HCT116 (cell line): ENCODE results near the gene FRAS1. TPM values are rescaled to one million over a fixed set of nuclear protein-coding genes. Genes with fewer than 3 reads are reported as not detected.
"Not testable (repeated sequence)": the region's sequence is repeated elsewhere in the genome, so short reads cannot be mapped to it uniquely, and the experiment has no call there.

Source experiments
- ATAC-seq: fragments of 200-7000 bp; cut with Tn5 transposase; 2 replicates; pipeline ENCODE4 v1.9.1; 2020; ENCODE audit warnings: mild to moderate bottlenecking, moderate library complexity
- BruUV-seq: library from RNA; stranded (reverse); fragments of 400-500 nt; replicated peaks from 2 replicates; lab custom pipeline; 2021; lab: Mats Ljungman, UMichigan
- CTCF ChIA-PET: fragments of 300-600 bp; sonication (Branson Sonifier 250); formaldehyde crosslinking; loops from one replicate; lab custom pipeline; 2021; ENCODE audit warnings: antibody characterized with exemption; lab: Charles Lee
- POLR2A ChIA-PET: fragments of 300-600, 350-600 bp; sonication (Branson Sonifier 250); formaldehyde crosslinking; loops from one replicate; lab custom pipeline; 2021; ENCODE audit warnings: antibody characterized with exemption; lab: Charles Lee
- RAD21 ChIA-PET, 2 experiments: fragments of 300-600 bp; sonication (Branson Sonifier 250); formaldehyde crosslinking; loops; one replicate each; lab custom pipeline; 2023; ENCODE audit warnings: low total read pairs in 2 of 2; ENCODE audit not compliant: uncharacterized antibody in 2 of 2, unreplicated experiment in 2 of 2, low non-redundant PET in 1 of 2; lab: Charles Lee
- DNase-seq: peaks from one replicate; pipeline ENCODE4 v3.0.0-alpha.2; 2010; ENCODE audit warnings: low read depth, low spot score
- H2AFZ ChIP-seq: fragments of 200-600 bp; shearing (Covaris generic), sonication (generic); 2 replicates; pipeline ENCODE4 v1.6.1; 2017; ENCODE audit warnings: low read depth, mixed run types, mixed read lengths, antibody characterized with exemption, low read length; ENCODE audit not compliant: poor library complexity, severe bottlenecking
- H3K27ac ChIP-seq: 2 replicates; pipeline ENCODE4 v1.5.1; 2012; ENCODE audit warnings: low read depth, low read length
- H3K27me3 ChIP-seq: fragments of 200-600 bp; sonication (generic); 2 replicates; pipeline ENCODE4 v1.6.1; 2016; ENCODE audit warnings: mixed run types, low read length, mixed read lengths; ENCODE audit not compliant: insufficient read depth
- H3K36me3 ChIP-seq, 2 experiments: fragments of 200-500 bp in 1 of 2; fragments of 200-600 bp in 1 of 2; sonication (Bioruptor generic) in 1 of 2; sonication (generic) in 1 of 2; 2 replicates each; pipeline versions ENCODE4 v1.5.1 to v1.6.1; 2014 to 2016; ENCODE audit warnings: low read length in 2 of 2, inconsistent platforms in 1 of 2, mixed read lengths in 1 of 2, mixed run types in 1 of 2; ENCODE audit not compliant: insufficient read depth in 2 of 2, control insufficient read depth in 1 of 2
- H3K4me1 ChIP-seq, 2 experiments: fragments of 200-600 bp in 1 of 2; sonication (generic) in 1 of 2; 2 replicates each; pipeline versions ENCODE4 v1.5.1 to v1.6.1; 2012 to 2017; ENCODE audit warnings: low read length in 2 of 2, inconsistent platforms in 1 of 2, mild to moderate bottlenecking in 1 of 2, mixed read lengths in 1 of 2, mixed run types in 1 of 2, moderate library complexity in 1 of 2; ENCODE audit not compliant: insufficient read depth in 2 of 2, control insufficient read depth in 1 of 2
- H3K4me2 ChIP-seq: fragments of 200-600 bp; sonication (generic); 2 replicates; pipeline ENCODE4 v1.6.1; 2017; ENCODE audit warnings: mixed run types, low read length, mixed read lengths
- H3K4me3 ChIP-seq, 2 experiments: fragments of 200-600 bp in 1 of 2; sonication (generic) in 1 of 2; replicated peaks in 1 of 2; 2 replicates each; pipeline ENCODE4 v1.5.1; 2011 to 2016; ENCODE audit warnings: low read length in 2 of 2, control low read depth in 1 of 2, low read depth in 1 of 2, mild to moderate bottlenecking in 1 of 2, mixed read lengths in 1 of 2, mixed run types in 1 of 2
- H3K79me2 ChIP-seq: fragments of 200-600 bp; sonication (generic); 2 replicates; pipeline ENCODE4 v1.6.1; 2017; ENCODE audit warnings: mild to moderate bottlenecking, mixed run types, low read length, moderate library complexity, mixed read lengths; ENCODE audit not compliant: insufficient read depth
- H3K9ac ChIP-seq: fragments of 200-600 bp; sonication (generic); 2 replicates; pipeline ENCODE4 v1.6.1; 2016; ENCODE audit warnings: low read length, mixed read lengths
- H3K9me2 ChIP-seq: fragments of 200-600 bp; sonication (generic), shearing (Covaris generic); 2 replicates; pipeline ENCODE4 v1.6.1; 2017; ENCODE audit warnings: mixed run types, mild to moderate bottlenecking, moderate library complexity; ENCODE audit not compliant: insufficient read depth
- H3K9me3 ChIP-seq, 2 experiments: fragments of 200-500 bp in 1 of 2; fragments of 200-600 bp in 1 of 2; sonication (Bioruptor generic) in 1 of 2; sonication (generic) in 1 of 2; 2 replicates each; pipeline ENCODE4 v1.6.1; 2014 to 2017; ENCODE audit warnings: low read length in 2 of 2, mixed read lengths in 2 of 2, inconsistent platforms in 1 of 2, low read depth in 1 of 2, mild to moderate bottlenecking in 1 of 2, mixed run types in 1 of 2, moderate library complexity in 1 of 2; ENCODE audit not compliant: control insufficient read depth in 1 of 2, insufficient read depth in 1 of 2
- H4K20me1 ChIP-seq: fragments of 200-600 bp; sonication (generic), shearing (Covaris generic); 2 replicates; pipeline ENCODE4 v1.6.1; 2017; ENCODE audit warnings: mixed run types, mild to moderate bottlenecking, moderate library complexity; ENCODE audit not compliant: insufficient read depth
- ELF1 ChIP-seq: IDR thresholded peaks from 2 replicates; pipeline ENCODE4 v1.6.1; 2012; ENCODE audit warnings: low read depth, borderline replicate concordance
- SIN3A ChIP-seq: IDR thresholded peaks from 2 replicates; pipeline ENCODE4 v1.6.1; 2012; ENCODE audit warnings: low read depth
- YY1 ChIP-seq: IDR thresholded peaks from 2 replicates; pipeline ENCODE4 v1.6.1; 2011; ENCODE audit warnings: low read length, low read depth, moderate library complexity, mild to moderate bottlenecking; ENCODE audit not compliant: insufficient replicate concordance; ENCODE audit errors: extremely low read depth
- intact Hi-C: fragments of 100-400 bp; cut with micrococcal nuclease; formaldehyde crosslinking; loops from 2 replicates; pipeline ENCODE4 v1.10.0; 2022
- total RNA-seq: library from RNA; stranded (reverse); gene quantifications from one replicate; pipeline ENCODE4 v1.2.1, GENCODE V29; 2021; ENCODE audit not compliant: unreplicated experiment
- TF ChIP-seq, protein P1 (sequence below), 3 experiments: fragments of 200-600 bp in 1 of 3; sonication (generic) in 1 of 3; IDR thresholded peaks in 2 of 3; conservative IDR thresholded peaks in 1 of 3; 2 replicates each; pipeline ENCODE4 v1.5.1; 2012 to 2017; ENCODE audit warnings: low read depth in 2 of 3, low read length in 2 of 3, antibody characterized with exemption in 1 of 3, borderline replicate concordance in 1 of 3, control low read depth in 1 of 3, mild to moderate bottlenecking in 1 of 3, mixed read lengths in 1 of 3, mixed run types in 1 of 3, moderate library complexity in 1 of 3; ENCODE audit not compliant: insufficient read depth in 1 of 3

FRAS1 gene
- total RNA-seq, 1 experiment from 2014 or later = 33.5 TPM

DNA sequence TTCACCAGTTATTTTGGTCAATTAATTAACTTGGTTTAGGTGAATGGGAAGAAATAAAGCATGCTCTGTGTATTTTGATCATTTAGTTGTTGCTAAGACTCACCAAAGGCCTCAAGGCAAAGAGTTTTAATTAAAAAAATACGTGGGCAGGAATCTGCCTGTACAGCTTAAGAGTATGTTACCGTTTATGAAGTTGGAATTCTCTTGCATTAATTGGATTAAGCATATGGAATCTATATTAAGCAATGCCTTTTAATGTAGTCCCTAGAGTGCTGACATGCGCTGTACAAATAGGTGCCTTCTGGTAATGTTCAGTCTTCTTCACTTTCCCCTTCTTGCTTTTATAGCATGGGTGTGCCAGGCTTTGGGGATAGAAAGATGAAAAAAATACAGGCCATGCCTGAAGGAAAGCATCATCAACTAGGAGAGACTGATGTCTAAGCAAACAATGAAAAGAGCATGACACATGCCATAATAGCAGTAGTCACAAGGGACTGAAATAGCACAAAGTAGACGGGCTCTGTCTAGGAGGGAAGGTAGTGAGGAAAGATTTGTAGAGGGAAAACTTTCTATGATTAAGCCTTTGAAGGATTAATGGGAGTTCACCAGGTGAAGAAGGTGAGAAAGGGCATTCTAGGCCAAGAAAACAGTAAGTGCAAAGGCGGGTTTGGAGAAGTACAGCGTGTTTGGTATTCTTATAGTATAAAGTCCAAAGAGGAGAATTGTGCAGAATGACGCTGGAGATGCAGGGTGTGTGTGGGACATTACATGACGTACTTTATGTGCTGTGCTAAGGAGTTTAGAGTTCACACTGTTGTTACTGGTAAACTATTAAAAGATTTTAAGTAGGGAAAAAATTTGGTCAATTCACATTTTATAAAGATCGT lies 268.4 kb downstream of the FRAS1 start:
- no TSS peak for BruUV-seq
- no peak for DNase-seq
- CTCF ChIA-PET = no interaction called here

DNA sequence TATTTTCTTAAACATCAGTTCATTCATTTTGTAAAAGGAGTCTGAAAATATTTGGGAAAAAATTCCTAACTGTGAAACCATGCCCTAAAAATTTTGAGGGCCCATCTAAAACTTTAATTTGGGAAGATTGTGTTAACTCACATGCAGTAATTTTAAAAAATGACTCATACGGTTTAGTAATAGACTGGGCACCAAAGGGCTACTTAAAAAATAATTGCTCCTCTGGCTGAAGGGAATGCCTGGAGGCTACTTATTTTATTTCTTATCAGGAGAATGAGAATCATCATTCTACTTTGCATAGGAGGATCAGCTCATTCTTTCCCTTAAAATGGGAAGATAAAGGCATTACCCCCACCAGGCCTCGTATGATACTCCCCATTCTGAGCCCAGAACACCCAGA lies 271.5 kb downstream of the FRAS1 start:
- BruUV-seq, POLR2A ChIA-PET, CTCF ChIA-PET: not testable (repeated sequence)

More for the DNA sequence above, 268.4 kb downstream of the FRAS1 start:
- Histone ChIP-seq H3K27me3 (no peaks in the 10 kb centered on the region), H4K20me1 (no peaks in the 10 kb centered on the region), H3K36me3 (no peaks in the 10 kb centered on the region), H3K4me3 (no peak overlapping the region), H3K9ac (no peak overlapping the region), H3K9me2 (no peaks in the 10 kb centered on the region), H3K27ac (no peak overlapping the region), H3K79me2 (no peaks in the 10 kb centered on the region), H3K9me3 (no peaks in the 10 kb centered on the region), H2AFZ (no peak overlapping the region), H3K4me2 (no peak overlapping the region), H3K4me1 (no peaks in the 10 kb centered on the region)
- intact Hi-C loops = no loop called here
- ChIA-PET POLR2A (no interaction called here), RAD21 (no interaction called here)
- ATAC-seq = no peak
- TF ChIP-seq, protein P1, sequence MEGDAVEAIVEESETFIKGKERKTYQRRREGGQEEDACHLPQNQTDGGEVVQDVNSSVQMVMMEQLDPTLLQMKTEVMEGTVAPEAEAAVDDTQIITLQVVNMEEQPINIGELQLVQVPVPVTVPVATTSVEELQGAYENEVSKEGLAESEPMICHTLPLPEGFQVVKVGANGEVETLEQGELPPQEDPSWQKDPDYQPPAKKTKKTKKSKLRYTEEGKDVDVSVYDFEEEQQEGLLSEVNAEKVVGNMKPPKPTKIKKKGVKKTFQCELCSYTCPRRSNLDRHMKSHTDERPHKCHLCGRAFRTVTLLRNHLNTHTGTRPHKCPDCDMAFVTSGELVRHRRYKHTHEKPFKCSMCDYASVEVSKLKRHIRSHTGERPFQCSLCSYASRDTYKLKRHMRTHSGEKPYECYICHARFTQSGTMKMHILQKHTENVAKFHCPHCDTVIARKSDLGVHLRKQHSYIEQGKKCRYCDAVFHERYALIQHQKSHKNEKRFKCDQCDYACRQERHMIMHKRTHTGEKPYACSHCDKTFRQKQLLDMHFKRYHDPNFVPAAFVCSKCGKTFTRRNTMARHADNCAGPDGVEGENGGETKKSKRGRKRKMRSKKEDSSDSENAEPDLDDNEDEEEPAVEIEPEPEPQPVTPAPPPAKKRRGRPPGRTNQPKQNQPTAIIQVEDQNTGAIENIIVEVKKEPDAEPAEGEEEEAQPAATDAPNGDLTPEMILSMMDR (IDR thresholded peaks at IDR 0.05 in 2 of 3, conservative IDR thresholded peaks at IDR 0.05 in 1 of 3; ENCODE audit: borderline replicate concordance in 1 of 3, insufficient read depth in 1 of 3, low read depth in 2 of 3, low read length in 2 of 3) = no peak
- no peak for TF ChIP-seq YY1
- TF ChIP-seq ELF1 = no peak
- TF ChIP-seq SIN3A = no peak

More for the DNA sequence above, 271.5 kb downstream of the FRAS1 start:
- H3K9ac ChIP-seq, H2AFZ ChIP-seq, DNase-seq, H3K4me2 ChIP-seq, H3K36me3 ChIP-seq, RAD21 ChIA-PET, H3K27ac ChIP-seq, intact Hi-C loops, H3K4me3 ChIP-seq, H3K79me2 ChIP-seq, H3K4me1 ChIP-seq, H3K9me3 ChIP-seq, ATAC-seq, H4K20me1 ChIP-seq, H3K27me3 ChIP-seq, H3K9me2 ChIP-seq: not testable (repeated sequence)
